Loucy (cell line): ENCODE measurements around the gene GTSF1L.

Experiments used
- H2AFZ ChIP-seq: fragments of 200-600 bp; sonication (generic); 2 replicates; pipeline ENCODE4 v1.6.0; 2016; ENCODE audit warnings: antibody characterized with exemption, mild to moderate bottlenecking, low read length, moderate library complexity
- H3F3A ChIP-seq: fragments of 200-600 bp; 2 replicates; pipeline ENCODE4 v1.6.0; 2016; ENCODE audit warnings: antibody characterized with exemption, low read depth, mild to moderate bottlenecking
- H3K27me3 ChIP-seq: fragments of 200-600 bp; sonication (generic); 2 replicates; pipeline ENCODE4 v1.6.1; 2014; ENCODE audit warnings: low read length, mild to moderate bottlenecking; ENCODE audit not compliant: insufficient read depth, poor library complexity, severe bottlenecking
- H3K36me3 ChIP-seq: fragments of 200-600 bp; sonication (generic); 2 replicates; pipeline ENCODE4 v1.6.1; 2016; ENCODE audit warnings: low read length; ENCODE audit not compliant: insufficient read depth
- H3K4me1 ChIP-seq: fragments of 200-600 bp; sonication (generic); 2 replicates; pipeline ENCODE4 v1.5.1; 2014; ENCODE audit warnings: low read length, mild to moderate bottlenecking; ENCODE audit not compliant: insufficient read depth, poor library complexity, severe bottlenecking
- H3K4me2 ChIP-seq: fragments of 200-600 bp; sonication (generic); 2 replicates; pipeline ENCODE4 v1.6.0; 2014; ENCODE audit warnings: antibody characterized with exemption, low read length, low read depth, mild to moderate bottlenecking; ENCODE audit not compliant: poor library complexity, severe bottlenecking
- H3K4me3 ChIP-seq: fragments of 200-600 bp; sonication (generic); 2 replicates; pipeline ENCODE4 v1.5.1; 2014; ENCODE audit warnings: low read length, mild to moderate bottlenecking, mixed read lengths; ENCODE audit not compliant: poor library complexity, severe bottlenecking
- H3K79me2 ChIP-seq: fragments of 200-600 bp; sonication (generic); 2 replicates; pipeline ENCODE4 v1.6.1; 2014; ENCODE audit warnings: low read length; ENCODE audit not compliant: insufficient read depth
- H3K9ac ChIP-seq: fragments of 200-600 bp; sonication (generic); 2 replicates; pipeline ENCODE4 v1.6.0; 2014; ENCODE audit warnings: mild to moderate bottlenecking, low read depth, low read length, moderate library complexity; ENCODE audit not compliant: poor library complexity, severe bottlenecking
- H3K9me2 ChIP-seq: fragments of 200-600 bp; sonication (generic); replicated peaks from 2 replicates; pipeline ENCODE4 v1.6.1; 2016; ENCODE audit warnings: low read depth, low read length, mixed read lengths
- H3K9me3 ChIP-seq: fragments of 200-600 bp; sonication (generic); 2 replicates; pipeline ENCODE4 v1.6.1; 2014; ENCODE audit warnings: mild to moderate bottlenecking, antibody characterized with exemption, low read length, low read depth; ENCODE audit not compliant: insufficient read depth
- H4K20me1 ChIP-seq: fragments of 200-600 bp; sonication (generic); 2 replicates; pipeline ENCODE4 v1.6.0; 2014; ENCODE audit warnings: antibody characterized with exemption, low read length, mild to moderate bottlenecking; ENCODE audit not compliant: insufficient read depth, poor library complexity, severe bottlenecking
- CTCF ChIP-seq: fragments of 200-600 bp; sonication (generic); conservative IDR thresholded peaks from 2 replicates; pipeline ENCODE4 v1.5.1; 2014; ENCODE audit warnings: mild to moderate bottlenecking, antibody characterized with exemption, low read length
- EZH2phosphoT487 ChIP-seq: fragments of 200-600 bp; IDR thresholded peaks from 2 replicates; pipeline ENCODE4 v1.6.1; 2018; ENCODE audit warnings: antibody characterized with exemption, mild to moderate bottlenecking, moderate library complexity, borderline replicate concordance

GTSF1L gene

GRCh38 chr20:43740642-43741041 is 13.8 kb upstream of the GTSF1L start:
- Histone ChIP-seq H2AFZ (no peak overlapping the region), H3K4me2 (no peak overlapping the region), H3K9me3 (no peaks in the 10 kb centered on the region), H3K9ac (no peak overlapping the region), H3K79me2 (no peaks in the 10 kb centered on the region), H3F3A (no peaks in the 10 kb centered on the region), H3K27me3 (no peaks in the 10 kb centered on the region), H3K9me2 (no peaks in the 10 kb centered on the region), H3K4me3 (no peak overlapping the region), H3K36me3 (no peaks in the 10 kb centered on the region), H4K20me1 (no peaks in the 10 kb centered on the region), H3K4me1 (peaks cover 6% of the 10 kb centered on the region)
- TF ChIP-seq CTCF (no peak), EZH2phosphoT487 (no peak)

- Histone ChIP-seq H3K9ac (no peak overlapping the region), H3F3A (no peaks in the 10 kb centered on the region), H4K20me1 (no peaks in the 10 kb centered on the region), H3K79me2 (no peaks in the 10 kb centered on the region), H2AFZ (no peak overlapping the region), H3K9me2 (no peaks in the 10 kb centered on the region), H3K27me3 (no peaks in the 10 kb centered on the region), H3K4me1 (no peaks in the 10 kb centered on the region), H3K4me2 (no peak overlapping the region), H3K9me3 (no peaks in the 10 kb centered on the region), H3K4me3 (no peak overlapping the region), H3K36me3 (no peaks in the 10 kb centered on the region)
- TF ChIP-seq EZH2phosphoT487 (no peak), CTCF (no peak)
Measured at GRCh38 chr20:43739148-43739749, 12.4 kb upstream of the GTSF1L start.

GRCh38 chr20:43737925-43738324 is 11.1 kb upstream of the GTSF1L start:
- TF ChIP-seq CTCF (no peak), EZH2phosphoT487 (no peak)
- no peak overlapping the region for H3K4me2 ChIP-seq

More at GRCh38 chr20:43737925-43738324, 11.1 kb upstream of the GTSF1L start:
- Histone ChIP-seq H3K9me3 (no peaks in the 10 kb centered on the region), H3K9ac (no peak overlapping the region), H3K9me2 (no peaks in the 10 kb centered on the region), H3K36me3 (no peaks in the 10 kb centered on the region), H3K27me3 (no peaks in the 10 kb centered on the region), H2AFZ (no peak overlapping the region), H3F3A (no peaks in the 10 kb centered on the region), H3K4me3 (no peak overlapping the region), H4K20me1 (no peaks in the 10 kb centered on the region), H3K79me2 (no peaks in the 10 kb centered on the region), H3K4me1 (no peaks in the 10 kb centered on the region)
